SU-DHL-6 (cell line): ENCODE measurements around the gene FAM171A1.
"Not testable (repeated sequence)": the region's sequence is repeated elsewhere in the genome, so short reads cannot be mapped to it uniquely, and the experiment has no call there.

ENCODE experiments used
- H2AFZ ChIP-seq: fragments of 200-600 bp; sonication (generic); 2 replicates; pipeline ENCODE4 v1.6.1; 2014; ENCODE audit warnings: low read depth, mild to moderate bottlenecking, moderate library complexity, mixed read lengths, antibody characterized with exemption, low read length; ENCODE audit not compliant: severe bottlenecking
- H3F3A ChIP-seq: fragments of 200-600 bp; shearing (Covaris generic); 2 replicates; pipeline ENCODE4 v1.6.0; 2016; ENCODE audit warnings: antibody characterized with exemption, mild to moderate bottlenecking; ENCODE audit not compliant: insufficient read depth
- H3K27ac ChIP-seq: fragments of 200-600 bp; sonication (generic); 2 replicates; pipeline ENCODE4 v1.5.1; 2016; ENCODE audit warnings: low read depth, mild to moderate bottlenecking, low read length, moderate library complexity, mixed read lengths
- H3K27me3 ChIP-seq: fragments of 200-600 bp; sonication (generic), shearing (Covaris generic); 2 replicates; pipeline ENCODE4 v1.6.0; 2014; ENCODE audit warnings: mild to moderate bottlenecking, low read length
- H3K36me3 ChIP-seq: fragments of 200-600 bp; sonication (generic); 2 replicates; pipeline ENCODE4 v1.6.1; 2014; ENCODE audit warnings: mild to moderate bottlenecking, low read length, mixed read lengths
- H3K4me2 ChIP-seq: fragments of 300-600, 200-600 bp; shearing (Covaris generic), sonication (generic); 2 replicates; pipeline ENCODE4 v1.6.0; 2014; ENCODE audit warnings: low read length, low read depth, mild to moderate bottlenecking; ENCODE audit not compliant: poor library complexity, severe bottlenecking
- H3K4me3 ChIP-seq: fragments of 200-600 bp; sonication (generic); 2 replicates; pipeline ENCODE4 v1.5.1; 2014; ENCODE audit warnings: antibody characterized with exemption, low read length, mild to moderate bottlenecking, mixed read lengths; ENCODE audit not compliant: insufficient read depth, poor library complexity, severe bottlenecking
- H3K79me2 ChIP-seq: fragments of 200-600 bp; sonication (generic); 2 replicates; pipeline ENCODE4 v1.6.1; 2014; ENCODE audit warnings: mild to moderate bottlenecking, low read length, moderate library complexity; ENCODE audit not compliant: insufficient read depth
- H3K9ac ChIP-seq: fragments of 200-600 bp; sonication (generic); 2 replicates; pipeline ENCODE4 v1.7.0; 2014; ENCODE audit warnings: mild to moderate bottlenecking, low read length
- H3K9me2 ChIP-seq: fragments of 200-600 bp; sonication (generic); replicated peaks from 2 replicates; pipeline ENCODE4 v1.6.1; 2014; ENCODE audit warnings: low read length; ENCODE audit not compliant: insufficient read depth
- H3K9me3 ChIP-seq: fragments of 200-600 bp; sonication (generic); 2 replicates; pipeline ENCODE4 v1.6.1; 2014; ENCODE audit warnings: low read length, mixed read lengths; ENCODE audit not compliant: insufficient read depth
- H4K20me1 ChIP-seq: fragments of 200-600 bp; sonication (generic); 2 replicates; pipeline ENCODE4 v1.6.1; 2014; ENCODE audit warnings: low read depth, mild to moderate bottlenecking, antibody characterized with exemption, low read length, moderate library complexity, mixed read lengths
- EZH2phosphoT487 ChIP-seq: fragments of 200-600 bp; sonication (generic), shearing (Covaris generic); conservative IDR thresholded peaks from 2 replicates; pipeline ENCODE4 v1.6.1; 2018; ENCODE audit warnings: mild to moderate bottlenecking, antibody characterized with exemption, low read length, moderate library complexity, mixed read lengths
- TF ChIP-seq, protein P1 (sequence below): fragments of 200-600 bp; sonication (generic); IDR thresholded peaks from one replicate; pipeline ENCODE4 v1.5.1; 2017; ENCODE audit warnings: antibody characterized with exemption, mild to moderate bottlenecking, low read length, moderate library complexity; ENCODE audit not compliant: insufficient read depth, poor library complexity, severe bottlenecking

The FAM171A1 gene

DNA sequence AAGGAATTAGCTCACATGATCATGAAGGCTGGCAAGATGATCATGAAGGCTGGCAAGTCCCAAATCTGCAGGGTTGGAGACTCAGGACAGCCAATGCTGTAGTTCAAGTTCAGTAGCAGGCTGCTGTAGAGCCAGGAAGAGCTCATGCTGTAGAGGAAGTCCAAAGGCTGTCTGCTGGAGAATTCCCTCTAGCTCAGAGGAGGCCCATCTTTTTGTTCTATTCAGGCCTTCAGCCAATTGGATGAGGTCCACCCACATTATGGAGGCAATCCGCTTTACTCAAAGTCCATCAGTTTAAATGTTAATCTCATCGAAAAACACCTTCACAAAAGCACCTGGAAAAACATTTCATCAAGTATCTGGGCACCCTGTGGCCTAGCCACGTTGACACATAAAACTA lies 24.8 kb upstream of the FAM171A1 start:
- Histone ChIP-seq H2AFZ (no peak overlapping the region), H3K79me2 (no peaks in the 10 kb centered on the region), H3K36me3 (no peaks in the 10 kb centered on the region), H3K4me2 (no peak overlapping the region), H4K20me1 (no peaks in the 10 kb centered on the region), H3K27me3 (no peaks in the 10 kb centered on the region), H3F3A (no peaks in the 10 kb centered on the region), H3K9ac (no peak overlapping the region), H3K27ac (no peak overlapping the region), H3K9me2 (no peaks in the 10 kb centered on the region), H3K9me3 (no peaks in the 10 kb centered on the region), H3K4me3 (no peak overlapping the region)
- no peak for TF ChIP-seq EZH2phosphoT487

DNA sequence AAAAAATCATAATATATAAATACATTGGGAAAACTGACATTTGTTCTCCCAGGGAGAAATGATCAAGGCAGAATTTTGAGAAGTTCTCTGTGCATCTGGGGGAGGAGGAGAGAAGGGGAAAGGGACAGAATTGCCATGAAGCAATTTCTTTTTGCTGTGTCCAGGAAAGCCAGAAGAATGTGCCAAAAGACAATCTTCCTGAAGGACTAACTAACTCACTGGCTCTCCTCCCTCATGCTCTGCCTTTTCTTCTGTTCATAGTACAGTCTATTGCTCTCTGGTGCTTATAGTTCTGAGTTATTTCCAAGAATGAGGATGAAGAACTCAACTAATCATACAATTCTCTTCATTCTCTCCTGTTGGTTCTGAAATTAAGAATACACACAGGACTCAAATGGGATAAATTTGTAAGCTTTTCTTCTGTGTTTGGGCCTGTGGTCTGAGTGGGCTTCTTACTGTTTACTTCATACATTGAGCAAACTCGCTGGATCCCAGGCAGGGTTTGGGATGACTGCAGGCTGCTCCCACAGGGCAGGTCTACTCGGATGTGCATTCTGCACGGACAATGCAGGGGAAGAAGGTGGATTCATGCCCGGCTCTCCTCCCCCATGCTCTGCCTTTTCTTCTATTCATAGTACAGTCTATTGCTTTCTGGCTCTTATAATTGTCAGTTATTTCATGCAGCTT lies 22.2 kb upstream of the FAM171A1 start:
- no peak overlapping the region for H3K4me3 ChIP-seq
- no peaks in the 10 kb centered on the region for H4K20me1 ChIP-seq
- no peaks in the 10 kb centered on the region for H3K27me3 ChIP-seq
- H3K9me2 ChIP-seq = no peaks in the 10 kb centered on the region
- H3K9ac ChIP-seq = no peak overlapping the region
- H3K9me3 ChIP-seq = no peaks in the 10 kb centered on the region
- no peaks in the 10 kb centered on the region for H3K79me2 ChIP-seq
- H3K4me2 ChIP-seq = no peak overlapping the region
- H2AFZ ChIP-seq = no peak overlapping the region
- no peaks in the 10 kb centered on the region for H3K36me3 ChIP-seq
- TF ChIP-seq, protein P1, sequence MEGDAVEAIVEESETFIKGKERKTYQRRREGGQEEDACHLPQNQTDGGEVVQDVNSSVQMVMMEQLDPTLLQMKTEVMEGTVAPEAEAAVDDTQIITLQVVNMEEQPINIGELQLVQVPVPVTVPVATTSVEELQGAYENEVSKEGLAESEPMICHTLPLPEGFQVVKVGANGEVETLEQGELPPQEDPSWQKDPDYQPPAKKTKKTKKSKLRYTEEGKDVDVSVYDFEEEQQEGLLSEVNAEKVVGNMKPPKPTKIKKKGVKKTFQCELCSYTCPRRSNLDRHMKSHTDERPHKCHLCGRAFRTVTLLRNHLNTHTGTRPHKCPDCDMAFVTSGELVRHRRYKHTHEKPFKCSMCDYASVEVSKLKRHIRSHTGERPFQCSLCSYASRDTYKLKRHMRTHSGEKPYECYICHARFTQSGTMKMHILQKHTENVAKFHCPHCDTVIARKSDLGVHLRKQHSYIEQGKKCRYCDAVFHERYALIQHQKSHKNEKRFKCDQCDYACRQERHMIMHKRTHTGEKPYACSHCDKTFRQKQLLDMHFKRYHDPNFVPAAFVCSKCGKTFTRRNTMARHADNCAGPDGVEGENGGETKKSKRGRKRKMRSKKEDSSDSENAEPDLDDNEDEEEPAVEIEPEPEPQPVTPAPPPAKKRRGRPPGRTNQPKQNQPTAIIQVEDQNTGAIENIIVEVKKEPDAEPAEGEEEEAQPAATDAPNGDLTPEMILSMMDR = no peak
- TF ChIP-seq EZH2phosphoT487 = no peak
- no peaks in the 10 kb centered on the region for H3F3A ChIP-seq
- no peak overlapping the region for H3K27ac ChIP-seq

DNA sequence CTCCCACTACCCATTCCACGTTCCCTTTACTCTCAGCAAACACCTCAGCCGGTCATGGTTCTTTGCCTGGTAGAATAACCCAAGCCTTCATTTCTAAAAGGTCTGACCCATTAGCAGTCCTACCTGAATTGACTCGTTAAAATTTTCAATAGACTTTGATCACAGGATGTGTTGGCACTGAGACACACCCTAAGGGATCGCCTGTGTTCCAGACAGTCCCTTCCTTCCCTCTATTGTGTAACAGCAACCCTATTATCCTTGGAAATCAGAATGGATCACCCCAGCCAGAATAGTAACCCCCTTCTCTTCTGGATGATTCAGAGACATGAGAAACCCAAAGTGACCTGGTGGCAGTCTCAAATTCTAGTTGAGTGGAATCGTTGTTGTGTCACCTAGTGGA lies 20.4 kb upstream of the FAM171A1 start:
- H3K9me3 ChIP-seq = no peaks in the 10 kb centered on the region
- H2AFZ ChIP-seq = no peak overlapping the region
- no peaks in the 10 kb centered on the region for H3K79me2 ChIP-seq
- no peak overlapping the region for H3K27ac ChIP-seq
- no peak overlapping the region for H3K4me3 ChIP-seq
- H3F3A ChIP-seq = no peaks in the 10 kb centered on the region
- no peaks in the 10 kb centered on the region for H3K27me3 ChIP-seq
- H3K4me2 ChIP-seq = no peak overlapping the region
- no peak overlapping the region for H3K9ac ChIP-seq
- H3K9me2 ChIP-seq = no peaks in the 10 kb centered on the region
- TF ChIP-seq, protein P1 = no peak
- TF ChIP-seq EZH2phosphoT487 = no peak
- H4K20me1 ChIP-seq = no peaks in the 10 kb centered on the region
- no peaks in the 10 kb centered on the region for H3K36me3 ChIP-seq

DNA sequence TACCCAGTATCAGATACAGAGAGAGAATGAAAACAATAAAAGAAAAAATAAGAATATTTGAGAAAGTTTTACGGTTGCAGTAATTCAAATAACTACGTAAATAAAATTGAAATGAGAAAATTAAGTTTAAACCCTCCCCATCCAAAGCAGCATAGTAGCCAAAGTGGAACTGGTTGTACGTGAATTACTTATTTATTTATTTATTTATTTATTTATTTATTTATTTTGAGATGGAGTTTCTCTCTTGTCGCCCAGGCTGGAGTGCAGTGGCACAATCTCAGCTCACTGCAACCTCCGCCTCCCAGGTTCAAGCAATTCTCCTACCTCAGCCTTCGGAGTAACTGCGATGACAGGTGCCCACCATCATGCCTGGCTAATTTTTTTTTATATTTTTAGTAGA lies 17.1 kb upstream of the FAM171A1 start:
- H3K79me2 ChIP-seq = not testable (repeated sequence)

More for the DNA sequence above, 17.1 kb upstream of the FAM171A1 start:
- not testable (repeated sequence) for H3K9me2 ChIP-seq, H3K9me3 ChIP-seq, H3K4me2 ChIP-seq, H3K4me3 ChIP-seq, H3K9ac ChIP-seq, H4K20me1 ChIP-seq, H3F3A ChIP-seq, H3K36me3 ChIP-seq, H2AFZ ChIP-seq, H3K27me3 ChIP-seq, H3K27ac ChIP-seq
